Choroid plexus epithelial cell (primary cell): ENCODE measurements around the gene SRI.

Source experiments
- DNase-seq: peaks from one replicate; pipeline ENCODE4 v3.0.0-alpha.2; 2010; ENCODE audit warnings: low read depth
- H3K4me3 ChIP-seq: 2 replicates; pipeline ENCODE4 v1.5.1; 2011; ENCODE audit warnings: low read depth, mild to moderate bottlenecking, control low read depth, low read length, moderate library complexity
- CTCF ChIP-seq: conservative IDR thresholded peaks from 2 replicates; pipeline ENCODE4 v1.5.1; 2011; ENCODE audit warnings: low read depth, mild to moderate bottlenecking, control low read depth, inconsistent platforms, low read length, moderate library complexity

SRI gene

GRCh38 chr7:88204525-88205110 is 15.2 kb downstream of the SRI start:
- no peak for DNase-seq
- no peak for TF ChIP-seq CTCF
- H3K4me3 ChIP-seq: no peak overlapping the region

GRCh38 chr7:88203401-88203800 is 16.4 kb downstream of the SRI start:
- TF ChIP-seq CTCF: no peak
- DNase-seq: no peak
- no peak overlapping the region for H3K4me3 ChIP-seq

GRCh38 chr7:88202799-88203198 is 17.0 kb downstream of the SRI start:
- TF ChIP-seq CTCF: no peak
- no peak overlapping the region for H3K4me3 ChIP-seq
- no peak for DNase-seq

- no peak for DNase-seq
- TF ChIP-seq CTCF: no peak
- no peak overlapping the region for H3K4me3 ChIP-seq
Observed at GRCh38 chr7:88202278-88202677, 17.6 kb downstream of the SRI start.

GRCh38 chr7:88201305-88201704 is 18.5 kb downstream of the SRI start:
- TF ChIP-seq CTCF: no peak
- no peak overlapping the region for H3K4me3 ChIP-seq
- no peak for DNase-seq

- H3K4me3 ChIP-seq: no peak overlapping the region
Observed at GRCh38 chr7:88200789-88201188, 19.0 kb downstream of the SRI start.

More at GRCh38 chr7:88200789-88201188, 19.0 kb downstream of the SRI start:
- TF ChIP-seq CTCF: no peak
- DNase-seq: no peak
